ENCODE results near the gene PPL.

PPL gene

GRCh38 chr16:4860727-4861342, 76.1 kb downstream of the PPL start:
- no peak for DNase-seq (ENCODE audit: low read depth in 2 of 2)

GRCh38 chr16:4859900-4860255, 77.1 kb downstream of the PPL start:
- DNase-seq (ENCODE audit: low read depth in 2 of 2), result no peak

GRCh38 chr16:4859190-4859899, 77.6 kb downstream of the PPL start:
- DNase-seq (ENCODE audit: low read depth in 2 of 2), result no peak

GRCh38 chr16:4855804-4856203, 81.1 kb downstream of the PPL start:
- DNase-seq (ENCODE audit: low read depth in 2 of 2), result no peak

- no peak for DNase-seq (ENCODE audit: low read depth in 2 of 2)
These were observed 81.6 kb downstream of the PPL start for GRCh38 chr16:4855371-4855770.

- DNase-seq (ENCODE audit: low read depth in 2 of 2), result no peak
These were observed 84.6 kb downstream of the PPL start for GRCh38 chr16:4852221-4852872.

- no peak for DNase-seq (ENCODE audit: low read depth in 2 of 2)
These were observed 86.7 kb downstream of the PPL start for GRCh38 chr16:4850211-4850610.

- peak in 1 of 2 donors; percentile 3 for DNase-seq (ENCODE audit: low read depth in 2 of 2)
These were observed 89.0 kb downstream of the PPL start for GRCh38 chr16:4847774-4848587.

- DNase-seq (ENCODE audit: low read depth in 2 of 2), result peak; percentile 98 to 99
These were observed 89.8 kb downstream of the PPL start, which contains the start of the genes GLYR1 and UBN1 for GRCh38 chr16:4846901-4847773. Gene GLYR1 (minus strand): TSS chr16:4847288. CDS start chr16:4847265, 23 bp downstream. Gene UBN1 (plus strand): TSS chr16:4847481. CDS start chr16:4852918, 5,437 bp downstream.

GRCh38 chr16:4846503-4846900, 90.4 kb downstream of the PPL start:
- no peak for DNase-seq (ENCODE audit: low read depth in 2 of 2)

GRCh38 chr16:4840984-4841383, 96.0 kb downstream of the PPL start:
- no peak for DNase-seq (ENCODE audit: low read depth in 2 of 2)

GRCh38 chr16:4839942-4840341, 97.0 kb downstream of the PPL start:
- DNase-seq (ENCODE audit: low read depth in 2 of 2), result no peak

- DNase-seq (ENCODE audit: low read depth in 2 of 2), result no peak
These were observed 99.0 kb downstream of the PPL start for GRCh38 chr16:4837733-4838501.

- no peak for DNase-seq (ENCODE audit: low read depth in 2 of 2)
These were observed 100.2 kb downstream of the PPL start for GRCh38 chr16:4836727-4837126.

GRCh38 chr16:4833584-4833983, 103.4 kb downstream of the PPL start:
- DNase-seq (ENCODE audit: low read depth in 2 of 2), result no peak

- no peak for DNase-seq (ENCODE audit: low read depth in 2 of 2)
These were observed 104.1 kb downstream of the PPL start for GRCh38 chr16:4832698-4833343.
